Transverse colon (tissue), 4 donors: ENCODE results near the gene THBS2.

Experiments
- POLR2A ChIP-seq: fragments of 450-650 bp; IDR thresholded peaks from one replicate; pipeline ENCODE4 v1.6.1; 2016; ENCODE audit warnings: antibody characterized with exemption, mild to moderate bottlenecking, moderate library complexity
- POLR2AphosphoS5 ChIP-seq, 3 donors: sonication (generic); formaldehyde crosslinking; IDR thresholded peaks; one replicate each; pipeline ENCODE4 v1.6.1; 2016; ENCODE audit warnings: antibody characterized with exemption in 3 of 3
- TF ChIP-seq, protein P1 (sequence below), 5 experiments: fragments of 200-600 bp in 3 of 5; fragments of 450-650 bp in 2 of 5; sonication (generic) in 3 of 5; IDR thresholded peaks; 1 replicate in 2 of 5; 2 replicates in 3 of 5; pipeline ENCODE4 v1.5.1; 2016 to 2017; ENCODE audit warnings: antibody characterized with exemption in 5 of 5, inconsistent platforms in 3 of 5, mild to moderate bottlenecking in 2 of 5, moderate library complexity in 1 of 5

DNA sequence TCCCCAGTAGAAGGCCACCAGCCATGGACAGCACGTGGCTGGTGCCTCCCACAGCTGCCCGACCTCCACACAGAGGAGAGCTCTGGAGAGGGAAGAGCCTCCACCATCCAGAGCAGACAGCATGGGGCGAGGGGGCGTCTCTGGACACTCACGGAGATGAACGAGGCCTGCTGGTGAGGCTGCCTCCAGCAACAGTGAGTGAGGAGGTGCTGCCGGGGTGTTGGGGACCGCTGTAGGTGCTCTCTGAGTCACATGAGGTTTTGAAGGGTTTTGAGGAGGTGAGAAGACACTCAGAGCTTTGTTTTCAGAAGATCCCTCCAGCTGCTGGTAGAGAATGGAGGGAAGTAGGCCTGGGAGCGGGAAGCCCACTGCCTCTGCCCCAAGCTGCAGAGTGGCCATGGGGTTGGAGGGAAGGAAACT lies 65.6 kb downstream of the THBS2 start:
- TF ChIP-seq, protein P1, sequence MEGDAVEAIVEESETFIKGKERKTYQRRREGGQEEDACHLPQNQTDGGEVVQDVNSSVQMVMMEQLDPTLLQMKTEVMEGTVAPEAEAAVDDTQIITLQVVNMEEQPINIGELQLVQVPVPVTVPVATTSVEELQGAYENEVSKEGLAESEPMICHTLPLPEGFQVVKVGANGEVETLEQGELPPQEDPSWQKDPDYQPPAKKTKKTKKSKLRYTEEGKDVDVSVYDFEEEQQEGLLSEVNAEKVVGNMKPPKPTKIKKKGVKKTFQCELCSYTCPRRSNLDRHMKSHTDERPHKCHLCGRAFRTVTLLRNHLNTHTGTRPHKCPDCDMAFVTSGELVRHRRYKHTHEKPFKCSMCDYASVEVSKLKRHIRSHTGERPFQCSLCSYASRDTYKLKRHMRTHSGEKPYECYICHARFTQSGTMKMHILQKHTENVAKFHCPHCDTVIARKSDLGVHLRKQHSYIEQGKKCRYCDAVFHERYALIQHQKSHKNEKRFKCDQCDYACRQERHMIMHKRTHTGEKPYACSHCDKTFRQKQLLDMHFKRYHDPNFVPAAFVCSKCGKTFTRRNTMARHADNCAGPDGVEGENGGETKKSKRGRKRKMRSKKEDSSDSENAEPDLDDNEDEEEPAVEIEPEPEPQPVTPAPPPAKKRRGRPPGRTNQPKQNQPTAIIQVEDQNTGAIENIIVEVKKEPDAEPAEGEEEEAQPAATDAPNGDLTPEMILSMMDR (IDR thresholded peaks at IDR 0.05) = no peak
- TF ChIP-seq POLR2A (no peak), POLR2AphosphoS5 (IDR thresholded peaks at IDR 0.05) (no peak)
